ENCODE measurements around the gene CRISP2. TPM values are rescaled to one million over a fixed set of nuclear protein-coding genes. Genes with fewer than 3 reads are reported as not detected.

The CRISP2 gene
- total RNA-seq, 1 experiment from 2014 or later, result not detected

- no peaks in the 10 kb centered on the region for H3K36me3 ChIP-seq (ENCODE audit: insufficient read depth, low read length, poor library complexity, severe bottlenecking)
Observed at GRCh38 chr6:49739423-49739822, 26.1 kb upstream of the CRISP2 start.

GRCh38 chr6:49736017-49736508 lies 22.7 kb upstream of the CRISP2 start:
- no peak overlapping the region for H3K4me3 ChIP-seq (ENCODE audit: low read depth, low read length, poor library complexity, severe bottlenecking)
- CTCF ChIA-PET, result no interaction called here
- BruUV-seq (replicated peaks), result no TSS peak
- DNase-seq (ENCODE audit: low spot score), result no peak
- no peak overlapping the region for H3K27ac ChIP-seq (ENCODE audit: low read depth, low read length, poor library complexity, severe bottlenecking)
- H3K36me3 ChIP-seq (ENCODE audit: insufficient read depth, low read length, poor library complexity, severe bottlenecking), result no peaks in the 10 kb centered on the region
- intact Hi-C loops (cut with micrococcal nuclease; ENCODE audit: unreplicated experiment), result no loop called here
- TF ChIP-seq EZH2 (IDR thresholded peaks at IDR 0.05; ENCODE audit: borderline replicate concordance, low read depth, low read length, poor library complexity, severe bottlenecking), result no peak
- TF ChIP-seq CTCF (conservative IDR thresholded peaks at IDR 0.05; ENCODE audit: low read depth, low read length), result no peak
- POLR2A ChIA-PET (ENCODE audit: low non-redundant PET), result no interaction called here
- no peaks in the 10 kb centered on the region for H3K9me3 ChIP-seq (ENCODE audit: low read depth, low read length, poor library complexity, severe bottlenecking)
- no peaks in the 10 kb centered on the region for H3K4me1 ChIP-seq (ENCODE audit: insufficient read depth, low read length, poor library complexity, severe bottlenecking)
- H3K27me3 ChIP-seq (replicated peaks; ENCODE audit: insufficient read depth, low read depth, low read length, poor library complexity), result peaks cover 45% of the 10 kb centered on the region

More at GRCh38 chr6:49739423-49739822, 26.1 kb upstream of the CRISP2 start:
- ChIA-PET CTCF (no interaction called here), POLR2A (ENCODE audit: low non-redundant PET) (no interaction called here)
- no peak for DNase-seq (ENCODE audit: low spot score)
- BruUV-seq (replicated peaks), result no TSS peak
- no peak for TF ChIP-seq CTCF (conservative IDR thresholded peaks at IDR 0.05; ENCODE audit: low read depth, low read length)
- TF ChIP-seq EZH2 (IDR thresholded peaks at IDR 0.05; ENCODE audit: borderline replicate concordance, low read depth, low read length, poor library complexity, severe bottlenecking), result no peak
- intact Hi-C loops (cut with micrococcal nuclease; ENCODE audit: unreplicated experiment), result no loop called here
- Histone ChIP-seq H3K9me3 (ENCODE audit: low read depth, low read length, poor library complexity, severe bottlenecking) (no peaks in the 10 kb centered on the region), H3K27me3 (replicated peaks; ENCODE audit: insufficient read depth, low read depth, low read length, poor library complexity) (peaks cover 32% of the 10 kb centered on the region), H3K4me1 (ENCODE audit: insufficient read depth, low read length, poor library complexity, severe bottlenecking) (no peaks in the 10 kb centered on the region), H3K4me3 (ENCODE audit: low read depth, low read length, poor library complexity, severe bottlenecking) (no peak overlapping the region), H3K27ac (ENCODE audit: low read depth, low read length, poor library complexity, severe bottlenecking) (no peak overlapping the region)

GRCh38 chr6:49733680-49734079 lies 20.3 kb upstream of the CRISP2 start:
- ChIA-PET POLR2A (ENCODE audit: low non-redundant PET) (no interaction called here), CTCF (no interaction called here)
- intact Hi-C loops (cut with micrococcal nuclease; ENCODE audit: unreplicated experiment), result no loop called here
- DNase-seq (ENCODE audit: low spot score), result no peak
- no TSS peak for BruUV-seq (replicated peaks)
- no peak overlapping the region for H3K27ac ChIP-seq (ENCODE audit: low read depth, low read length, poor library complexity, severe bottlenecking)
- TF ChIP-seq CTCF (conservative IDR thresholded peaks at IDR 0.05; ENCODE audit: low read depth, low read length) (no peak), EZH2 (IDR thresholded peaks at IDR 0.05; ENCODE audit: borderline replicate concordance, low read depth, low read length, poor library complexity, severe bottlenecking) (no peak)
- no peaks in the 10 kb centered on the region for H3K4me1 ChIP-seq (ENCODE audit: insufficient read depth, low read length, poor library complexity, severe bottlenecking)
- no peaks in the 10 kb centered on the region for H3K36me3 ChIP-seq (ENCODE audit: insufficient read depth, low read length, poor library complexity, severe bottlenecking)
- H3K4me3 ChIP-seq (ENCODE audit: low read depth, low read length, poor library complexity, severe bottlenecking), result no peak overlapping the region
- peaks cover 49% of the 10 kb centered on the region for H3K27me3 ChIP-seq (replicated peaks; ENCODE audit: insufficient read depth, low read depth, low read length, poor library complexity)
- H3K9me3 ChIP-seq (ENCODE audit: low read depth, low read length, poor library complexity, severe bottlenecking), result no peaks in the 10 kb centered on the region
